Measurements from ENCODE around the gene MPO.

The MPO gene

GRCh38 chr17:58323366-58324055, 42.8 kb upstream of the MPO start:
- no peak for DNase-seq (ENCODE audit: insufficient read length, low spot score)
- no peak for FAIRE-seq
- TF ChIP-seq POLR2A (IDR thresholded peaks at IDR 0.05; ENCODE audit: low read depth, low read length), result no peak

GRCh38 chr17:58322581-58323185, 41.9 kb upstream of the MPO start:
- TF ChIP-seq POLR2A (IDR thresholded peaks at IDR 0.05; ENCODE audit: low read depth, low read length), result no peak
- FAIRE-seq, result no peak
- DNase-seq (ENCODE audit: insufficient read length, low spot score), result no peak

DNA sequence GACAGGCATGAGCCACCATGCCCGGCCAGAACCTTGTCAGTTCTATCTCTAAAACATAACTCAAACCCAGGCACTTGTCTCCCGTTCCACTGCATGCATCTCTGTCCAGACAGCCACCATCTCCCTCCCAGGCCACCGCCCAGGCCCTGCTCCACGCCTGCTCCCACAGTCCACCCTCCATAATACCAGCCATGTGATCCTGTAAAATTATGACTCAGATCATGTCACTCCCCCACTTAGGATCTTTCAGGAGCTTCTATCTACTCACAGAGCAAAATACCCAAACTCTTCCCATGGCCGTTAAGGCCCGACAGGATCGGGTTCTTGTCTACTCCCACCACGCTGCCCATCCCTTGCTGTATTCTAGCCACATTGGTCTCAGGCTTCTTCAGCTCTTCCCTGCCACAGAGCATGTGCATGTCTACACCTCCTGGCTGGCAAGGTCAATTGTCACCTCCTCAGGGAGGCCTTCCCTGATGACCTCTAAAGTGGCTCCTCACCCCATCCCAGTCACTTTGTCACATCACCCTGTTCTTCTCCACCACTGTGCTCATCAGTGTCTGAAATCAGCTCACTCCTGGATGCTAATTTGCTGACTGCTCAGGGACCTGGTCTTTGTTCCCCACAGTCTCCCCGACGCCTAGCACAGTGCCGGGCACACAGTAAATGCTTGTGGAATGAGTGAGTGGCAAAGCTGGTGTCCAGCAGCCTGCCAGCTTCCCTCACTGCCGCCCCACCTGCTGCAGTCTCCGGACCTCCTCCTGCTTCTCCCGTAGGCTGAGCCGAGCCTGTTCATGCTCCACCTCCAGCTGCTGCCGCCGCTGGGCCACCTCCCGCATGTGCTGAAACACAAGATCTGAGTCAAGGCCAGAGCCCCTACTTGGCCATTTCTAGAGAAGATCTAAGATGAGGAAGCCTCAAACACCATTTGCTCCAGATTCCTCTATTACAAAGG, 41.1 kb upstream of the MPO start:
- TF ChIP-seq POLR2A (IDR thresholded peaks at IDR 0.05; ENCODE audit: low read depth, low read length), result no peak
- DNase-seq (ENCODE audit: insufficient read length, low spot score), result peak; percentile 72
- FAIRE-seq, result no peak

- FAIRE-seq (no peak), DNase-seq (ENCODE audit: insufficient read length, low spot score) (no peak)
- no peak for TF ChIP-seq POLR2A (IDR thresholded peaks at IDR 0.05; ENCODE audit: low read depth, low read length)
Measured at GRCh38 chr17:58320570-58321323, 40.0 kb upstream of the MPO start.

DNA sequence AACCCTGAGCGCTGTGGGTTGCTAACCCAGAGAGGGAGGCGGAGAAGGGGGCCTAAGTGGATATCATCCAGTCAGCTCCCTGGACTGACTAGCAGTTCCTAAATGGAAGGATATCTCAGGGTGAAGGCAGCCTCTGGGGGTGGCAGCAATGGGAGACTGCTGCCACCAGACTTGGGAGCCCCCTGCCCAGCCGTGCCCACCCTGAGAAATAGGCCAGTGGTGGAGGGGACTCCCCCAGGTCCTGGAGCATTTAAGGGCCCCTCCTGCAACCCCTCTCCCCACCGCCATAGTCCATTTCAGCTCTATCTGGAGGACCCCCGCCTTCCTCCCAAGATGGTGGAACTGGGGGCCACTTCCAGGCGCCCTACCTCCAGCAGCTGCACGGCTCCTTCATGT, 39.4 kb upstream of the MPO start:
- FAIRE-seq, result no peak
- DNase-seq (ENCODE audit: insufficient read length, low spot score), result no peak
- no peak for TF ChIP-seq POLR2A (IDR thresholded peaks at IDR 0.05; ENCODE audit: low read depth, low read length)

DNA sequence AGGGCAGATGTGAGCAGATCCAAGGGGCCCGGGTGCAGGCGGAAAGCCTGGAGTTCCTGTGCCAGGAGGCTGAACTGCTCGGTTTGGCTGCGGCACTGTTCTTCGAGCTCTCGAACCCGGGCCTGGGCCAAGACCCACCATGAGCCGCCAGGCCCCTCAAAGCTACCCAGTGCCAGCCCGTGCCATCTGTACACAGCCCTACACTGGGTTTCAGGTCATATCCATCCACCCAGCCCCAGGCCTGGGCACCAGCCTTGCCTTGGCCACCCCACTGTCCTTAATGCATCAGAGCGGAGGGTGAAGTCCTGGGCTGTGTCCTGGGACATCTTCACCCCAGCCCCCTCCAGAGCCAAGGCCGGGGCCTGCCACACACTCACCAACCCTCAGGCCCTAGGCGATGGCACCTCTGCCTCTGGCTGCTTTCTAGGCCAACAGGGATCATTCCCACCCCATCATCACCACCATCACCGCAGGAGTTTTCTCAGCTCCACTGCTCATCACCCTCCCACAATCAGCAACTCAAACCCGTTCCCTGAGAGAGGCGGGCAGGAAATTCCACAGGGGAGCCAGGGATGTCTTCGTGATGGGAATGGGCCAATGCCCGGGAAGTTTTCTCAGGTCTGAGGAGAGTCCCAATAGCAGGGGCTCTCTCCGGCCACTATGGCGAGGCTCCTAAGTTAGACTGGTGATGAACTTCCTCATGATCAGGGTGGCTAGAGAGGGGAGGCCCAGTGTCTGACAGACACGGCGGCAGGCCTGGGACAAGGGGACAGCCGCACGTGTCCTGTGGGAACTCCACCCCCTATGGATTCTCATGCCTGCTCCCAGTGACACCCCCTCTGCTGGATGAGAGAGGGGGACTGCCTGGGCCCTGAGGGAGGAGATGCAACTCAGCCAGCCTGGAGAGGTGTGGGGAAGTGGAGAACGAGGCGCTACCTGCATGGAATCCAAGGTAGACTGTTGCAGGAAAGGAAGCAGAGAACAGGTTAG, 38.7 kb upstream of the MPO start:
- TF ChIP-seq POLR2A (IDR thresholded peaks at IDR 0.05; ENCODE audit: low read depth, low read length), result no peak
- DNase-seq (ENCODE audit: insufficient read length, low spot score) (no peak), FAIRE-seq (no peak)

GRCh38 chr17:58318627-58319172, 38.0 kb upstream of the MPO start:
- no peak for TF ChIP-seq POLR2A (IDR thresholded peaks at IDR 0.05; ENCODE audit: low read depth, low read length)
- FAIRE-seq, result no peak
- DNase-seq (ENCODE audit: insufficient read length, low spot score), result no peak

DNA sequence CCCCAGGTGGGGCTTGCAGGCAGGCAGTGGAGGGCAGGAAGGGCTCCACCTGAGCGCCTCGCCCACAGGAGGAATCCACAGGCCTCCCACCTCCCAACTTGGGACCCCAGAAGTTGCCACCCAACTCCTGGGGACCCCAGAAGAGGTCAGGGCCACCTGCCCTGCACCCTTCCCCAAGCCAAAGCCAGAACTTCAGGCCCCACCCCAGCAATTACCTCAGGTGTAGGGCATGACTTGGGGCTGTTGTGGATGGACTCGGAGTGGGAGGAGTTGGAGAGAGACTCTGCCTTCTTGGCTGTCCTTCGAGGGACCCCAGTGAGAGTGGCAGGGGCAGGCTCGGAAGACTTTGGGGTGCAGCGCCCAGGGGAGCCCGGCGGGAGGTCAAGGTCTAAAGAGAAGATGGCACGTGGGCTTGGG, 37.3 kb upstream of the MPO start:
- FAIRE-seq (no peak), DNase-seq (ENCODE audit: insufficient read length, low spot score) (no peak)
- TF ChIP-seq POLR2A (IDR thresholded peaks at IDR 0.05; ENCODE audit: low read depth, low read length), result no peak

DNA sequence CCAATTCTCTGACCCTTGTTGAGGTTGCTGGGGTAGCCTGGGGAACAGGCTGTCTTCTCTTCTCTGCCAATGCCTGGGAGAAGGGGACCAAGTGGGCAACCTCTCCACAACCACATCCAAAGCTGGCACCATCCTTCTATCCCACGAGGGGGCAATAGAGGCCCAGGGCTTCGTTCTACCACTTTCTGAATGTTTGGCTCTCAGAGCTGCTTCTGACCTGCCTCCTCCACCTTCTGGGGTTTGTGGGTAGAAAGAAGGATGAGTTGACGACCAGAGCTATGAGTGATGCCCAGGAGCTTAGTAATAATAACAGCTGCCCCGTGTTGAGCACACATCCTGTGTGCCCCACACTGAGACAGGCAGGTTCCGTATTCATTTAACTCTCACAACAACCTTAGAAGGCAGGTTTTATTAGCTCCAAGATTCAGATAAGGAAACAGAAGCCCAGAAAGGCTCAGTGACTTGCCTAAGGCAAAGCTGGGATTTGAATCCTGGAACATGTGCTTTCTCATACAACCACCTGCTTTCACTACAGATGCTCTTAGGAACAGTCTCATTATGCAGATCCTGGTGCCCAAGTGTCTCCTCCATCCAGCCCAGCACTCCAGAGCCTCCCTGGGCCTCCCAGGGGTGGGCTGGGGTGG, 36.8 kb upstream of the MPO start:
- FAIRE-seq, result no peak

DNA sequence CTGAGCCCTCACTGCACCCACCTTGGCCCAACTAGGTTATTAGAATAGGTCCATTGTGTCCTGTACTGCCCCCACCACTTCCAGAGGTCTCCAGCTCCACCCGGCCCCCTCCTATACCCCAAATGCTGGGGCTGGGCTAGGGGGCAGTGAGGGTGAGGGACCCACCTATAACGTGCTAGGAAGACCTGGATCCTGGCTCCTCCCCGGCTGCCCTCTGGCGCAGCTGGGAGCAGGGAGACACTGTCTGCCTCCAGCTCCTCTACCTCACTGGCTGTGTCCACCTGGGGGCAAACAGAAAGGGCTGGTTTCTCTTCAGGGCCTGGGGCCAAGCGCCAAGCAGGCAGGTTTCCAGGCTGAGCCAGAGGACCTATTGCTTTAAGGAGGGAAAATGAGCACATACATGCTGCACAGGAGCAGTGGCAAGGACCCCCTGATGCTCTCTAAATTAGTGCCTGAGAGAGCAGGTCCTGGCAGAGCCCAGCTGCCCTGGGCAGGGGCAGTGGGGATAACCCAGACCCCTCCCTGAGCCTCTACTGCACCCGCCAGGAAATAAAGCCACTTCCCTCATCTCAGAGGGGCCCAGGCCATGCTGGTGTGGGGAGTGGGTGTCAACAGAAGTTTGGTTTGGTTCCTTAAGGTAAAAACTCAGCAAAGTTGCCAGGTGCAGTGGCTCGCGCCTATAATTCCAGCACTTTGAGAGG, 35.7 kb upstream of the MPO start:
- no peak for FAIRE-seq
- no peak for TF ChIP-seq POLR2A (IDR thresholded peaks at IDR 0.05; ENCODE audit: low read depth, low read length)
- DNase-seq (ENCODE audit: insufficient read length, low spot score), result no peak

More for the DNA sequence above, 36.8 kb upstream of the MPO start:
- no peak for TF ChIP-seq POLR2A (IDR thresholded peaks at IDR 0.05; ENCODE audit: low read depth, low read length)
- peak; percentile 98 for DNase-seq (ENCODE audit: insufficient read length, low spot score)

DNA sequence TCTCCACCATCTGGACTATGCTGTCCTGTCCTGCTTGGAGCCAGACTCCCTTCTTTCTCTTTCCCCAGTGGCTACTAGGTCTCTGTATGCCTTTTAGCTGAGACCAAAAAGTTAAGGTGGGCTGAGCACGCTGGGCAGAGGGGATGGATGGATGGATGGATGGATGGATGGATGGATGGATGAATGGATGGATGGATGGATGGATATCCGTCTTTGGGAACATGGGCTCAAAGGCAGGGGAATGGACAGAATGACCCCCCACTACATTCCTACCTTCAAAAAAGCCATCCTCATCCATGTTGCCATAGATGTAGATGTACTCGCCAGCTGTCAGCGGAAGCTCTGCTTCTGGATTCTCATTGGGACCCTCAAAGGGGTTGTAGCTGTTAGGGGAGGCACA, 35.0 kb upstream of the MPO start:
- no peak for DNase-seq (ENCODE audit: insufficient read length, low spot score)
- FAIRE-seq, result no peak
- TF ChIP-seq POLR2A (IDR thresholded peaks at IDR 0.05; ENCODE audit: low read depth, low read length), result no peak

Data from H54 (cell line).